ENCODE measurements around the gene WNT16.

DNA sequence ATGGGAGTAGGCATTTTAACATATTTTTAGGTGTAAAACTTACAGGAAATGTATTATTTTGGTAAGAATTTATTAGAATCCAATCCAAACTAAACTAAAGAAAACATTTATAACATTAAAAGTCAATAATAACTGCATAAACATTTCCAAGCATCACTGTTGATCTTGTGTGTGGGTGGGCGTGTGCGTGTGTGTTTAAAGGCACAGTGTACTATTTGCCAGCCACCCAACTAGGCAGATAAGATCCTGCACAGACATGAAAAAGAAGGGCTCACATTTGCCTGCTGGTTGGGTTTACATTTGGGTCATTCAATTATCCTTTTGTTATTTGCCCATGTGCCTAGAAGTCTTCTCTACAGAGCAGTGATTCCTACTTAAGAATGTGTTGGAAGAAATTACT is 31.0 kb upstream of the WNT16 start:
- TF ChIP-seq, protein P1, sequence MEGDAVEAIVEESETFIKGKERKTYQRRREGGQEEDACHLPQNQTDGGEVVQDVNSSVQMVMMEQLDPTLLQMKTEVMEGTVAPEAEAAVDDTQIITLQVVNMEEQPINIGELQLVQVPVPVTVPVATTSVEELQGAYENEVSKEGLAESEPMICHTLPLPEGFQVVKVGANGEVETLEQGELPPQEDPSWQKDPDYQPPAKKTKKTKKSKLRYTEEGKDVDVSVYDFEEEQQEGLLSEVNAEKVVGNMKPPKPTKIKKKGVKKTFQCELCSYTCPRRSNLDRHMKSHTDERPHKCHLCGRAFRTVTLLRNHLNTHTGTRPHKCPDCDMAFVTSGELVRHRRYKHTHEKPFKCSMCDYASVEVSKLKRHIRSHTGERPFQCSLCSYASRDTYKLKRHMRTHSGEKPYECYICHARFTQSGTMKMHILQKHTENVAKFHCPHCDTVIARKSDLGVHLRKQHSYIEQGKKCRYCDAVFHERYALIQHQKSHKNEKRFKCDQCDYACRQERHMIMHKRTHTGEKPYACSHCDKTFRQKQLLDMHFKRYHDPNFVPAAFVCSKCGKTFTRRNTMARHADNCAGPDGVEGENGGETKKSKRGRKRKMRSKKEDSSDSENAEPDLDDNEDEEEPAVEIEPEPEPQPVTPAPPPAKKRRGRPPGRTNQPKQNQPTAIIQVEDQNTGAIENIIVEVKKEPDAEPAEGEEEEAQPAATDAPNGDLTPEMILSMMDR (IDR thresholded peaks at IDR 0.05; ENCODE audit: low read depth, low read length): no peak
- no peak for TF ChIP-seq EZH2phosphoT487 (IDR thresholded peaks at IDR 0.05; ENCODE audit: low read depth)

Measured in OCI-LY3 (cell line).